GM23248 (cell line): ENCODE measurements around the gene BCAR3. TPM values are rescaled to one million over a fixed set of nuclear protein-coding genes. Genes with fewer than 3 reads are reported as not detected.

Source experiments
- DNase-seq: peaks from one replicate; pipeline ENCODE4 v3.0.0-alpha.2; 2015
- H2AFZ ChIP-seq: fragments of 200-600 bp; sonication (generic); 2 replicates; pipeline ENCODE4 v1.6.1; 2016; ENCODE audit warnings: antibody characterized with exemption
- H3F3A ChIP-seq: fragments of 200-600 bp; sonication (generic); 2 replicates; pipeline ENCODE4 v1.6.1; 2016; ENCODE audit warnings: mild to moderate bottlenecking, antibody characterized with exemption, mixed run types; ENCODE audit not compliant: insufficient read depth
- H3K27ac ChIP-seq: fragments of 200-600 bp; sonication (generic); 2 replicates; pipeline ENCODE4 v1.5.1; 2016; ENCODE audit warnings: mild to moderate bottlenecking
- H3K27me3 ChIP-seq: fragments of 200-600 bp; sonication (generic); replicated peaks from 2 replicates; pipeline ENCODE4 v1.6.1; 2016; ENCODE audit warnings: mild to moderate bottlenecking; ENCODE audit not compliant: insufficient read depth
- H3K36me3 ChIP-seq: fragments of 200-600 bp; sonication (generic); 2 replicates; pipeline ENCODE4 v1.6.1; 2016; ENCODE audit warnings: low read depth, mild to moderate bottlenecking
- H3K4me1 ChIP-seq: fragments of 200-600 bp; sonication (generic); 2 replicates; pipeline ENCODE4 v1.6.1; 2016; ENCODE audit warnings: mild to moderate bottlenecking; ENCODE audit not compliant: insufficient read depth
- H3K4me2 ChIP-seq: fragments of 200-600 bp; sonication (generic); one replicate; pipeline ENCODE4 v1.6.1; 2016; ENCODE audit warnings: mild to moderate bottlenecking; ENCODE audit not compliant: unreplicated experiment
- H3K4me3 ChIP-seq: fragments of 200-600 bp; sonication (generic); 2 replicates; pipeline ENCODE4 v1.5.1; 2016; ENCODE audit warnings: mild to moderate bottlenecking
- H3K79me2 ChIP-seq: fragments of 200-600 bp; sonication (generic); 2 replicates; pipeline ENCODE4 v1.6.1; 2016; ENCODE audit warnings: mild to moderate bottlenecking; ENCODE audit not compliant: insufficient read depth
- H3K9ac ChIP-seq: fragments of 200-600 bp; sonication (generic); 2 replicates; pipeline ENCODE4 v1.6.1; 2016; ENCODE audit warnings: mild to moderate bottlenecking
- H3K9me2 ChIP-seq: fragments of 200-600 bp; sonication (generic); 2 replicates; pipeline ENCODE4 v1.6.1; 2016; ENCODE audit warnings: mixed run types, mild to moderate bottlenecking, moderate library complexity; ENCODE audit not compliant: insufficient read depth
- H3K9me3 ChIP-seq: fragments of 200-600 bp; sonication (generic); one replicate; pipeline ENCODE4 v1.6.1; 2017; ENCODE audit warnings: low read depth
- H4K20me1 ChIP-seq: fragments of 200-600 bp; sonication (generic); 2 replicates; pipeline ENCODE4 v1.6.0; 2016; ENCODE audit not compliant: insufficient read depth
- EZH2 ChIP-seq: fragments of 200-600 bp; sonication (generic); IDR thresholded peaks from 2 replicates; pipeline ENCODE4 v1.6.1; 2018; ENCODE audit warnings: antibody characterized with exemption, mild to moderate bottlenecking; ENCODE audit not compliant: insufficient read depth, poor library complexity, severe bottlenecking
- EZH2phosphoT487 ChIP-seq: fragments of 200-600 bp; sonication (generic); IDR thresholded peaks from 2 replicates; pipeline ENCODE4 v1.6.1; 2018; ENCODE audit warnings: antibody characterized with exemption, moderate library complexity, mild to moderate bottlenecking, low read depth; ENCODE audit not compliant: insufficient read depth
- WGBS, 2 experiments: methylation state at CpG; one replicate each; pipeline ENCODE4 v1.1.6; 2015 to 2017; ENCODE audit warnings: low lambda C conversion rate in 2 of 2, low coverage in 1 of 2; ENCODE audit errors: missing lambda C conversion rate in 2 of 2; 5-methylcytosine and 5-hydroxymethylcytosine counted together
- in situ Hi-C: fragments of 300-500 bp; cut with MboI; formaldehyde crosslinking; loops from 2 replicates; pipeline ENCODE4 v1.15.0; 2020
- polyA plus RNA-seq: library from polyadenylated mRNA; unstranded; fragments of >200 nt; fragmentation: Nextera tagmentation; extraction: Ambion mirVana; gene quantifications from 2 replicates; pipeline ENCODE4 v1.2.1, GENCODE V29; 2016
- total RNA-seq: library from RNA; depleted of rRNA; stranded (reverse); fragments of >200 nt; shearing (Covaris generic); gene quantifications from 2 replicates; pipeline ENCODE4 v1.2.3, GENCODE V29; 2014; rRNA removed

The BCAR3 gene
- total RNA-seq (79.5 and 83.2 TPM in 2 replicates), polyA plus RNA-seq (62.2 and 65.1 TPM in 2 replicates)

- Histone ChIP-seq H3K9me2 (no peaks in the 10 kb centered on the region), H3K36me3 (peaks cover 19% of the 10 kb centered on the region), H3K27ac (peak within 1 kb of the TSS; percentile 92), H3K79me2 (peaks cover 69% of the 10 kb centered on the region), H3K27me3 (no peaks in the 10 kb centered on the region), H3K4me2 (peak within 1 kb of the TSS; percentile 99), H3F3A (peaks cover 61% of the 10 kb centered on the region), H3K4me3 (peak within 1 kb of the TSS; percentile 88), H2AFZ (peak within 1 kb of the TSS; percentile 86), H3K9me3 (no peaks in the 10 kb centered on the region), H3K9ac (peak within 1 kb of the TSS; percentile 95), H4K20me1 (peaks cover 13% of the 10 kb centered on the region), H3K4me1 (peaks cover 45% of the 10 kb centered on the region)
- in situ Hi-C loops: no loop called here
- TF ChIP-seq EZH2 (no peak), EZH2phosphoT487 (no peak)
- DNase-seq: peak; percentile 87
- 1% methylated on average over 79 to 93 of the region's 105 CpGs for WGBS, 2 experiments
These were observed at the start of gene BCAR3 for GRCh38 chr1:93681101-93681988. TSS of gene BCAR3 (minus strand) at chr1:93681837. CDS start at chr1:93674930, 6,907 bp downstream.

DNA sequence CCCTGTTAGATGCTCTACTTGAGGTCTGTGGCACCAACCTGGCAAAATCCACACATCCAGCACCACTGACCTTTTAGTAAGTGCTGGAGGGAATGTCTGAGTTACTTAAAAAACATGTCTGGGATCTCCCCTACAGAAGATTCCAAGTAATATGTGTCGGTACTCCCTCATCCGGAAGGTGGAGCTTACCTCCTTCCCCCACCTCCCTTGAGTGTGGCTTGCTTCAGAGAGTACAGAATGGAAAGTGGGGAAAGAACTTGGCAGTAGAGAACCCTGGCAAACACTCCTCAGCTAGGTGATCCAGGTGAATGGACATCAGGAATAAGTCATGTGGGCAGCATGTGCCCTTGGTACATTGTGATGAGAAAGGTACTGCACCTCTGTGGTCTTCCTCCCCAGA, 49.0 kb upstream of the BCAR3 start:
- Histone ChIP-seq H3K9ac (no peak overlapping the region), H3K79me2 (no peaks in the 10 kb centered on the region), H3K4me1 (peaks cover 10% of the 10 kb centered on the region), H3K27me3 (no peaks in the 10 kb centered on the region), H3F3A (peaks cover 11% of the 10 kb centered on the region), H3K9me3 (no peaks in the 10 kb centered on the region), H3K9me2 (no peaks in the 10 kb centered on the region), H4K20me1 (no peaks in the 10 kb centered on the region), H3K36me3 (no peaks in the 10 kb centered on the region), H3K4me2 (no peak overlapping the region), H3K4me3 (no peak overlapping the region), H2AFZ (no peak overlapping the region), H3K27ac (no peak overlapping the region)
- TF ChIP-seq EZH2 (no peak), EZH2phosphoT487 (no peak)
- 95 to 97% methylated on average over 2 of the region's 2 CpGs for WGBS, 2 experiments
- in situ Hi-C loops: no loop called here
- DNase-seq: no peak

DNA sequence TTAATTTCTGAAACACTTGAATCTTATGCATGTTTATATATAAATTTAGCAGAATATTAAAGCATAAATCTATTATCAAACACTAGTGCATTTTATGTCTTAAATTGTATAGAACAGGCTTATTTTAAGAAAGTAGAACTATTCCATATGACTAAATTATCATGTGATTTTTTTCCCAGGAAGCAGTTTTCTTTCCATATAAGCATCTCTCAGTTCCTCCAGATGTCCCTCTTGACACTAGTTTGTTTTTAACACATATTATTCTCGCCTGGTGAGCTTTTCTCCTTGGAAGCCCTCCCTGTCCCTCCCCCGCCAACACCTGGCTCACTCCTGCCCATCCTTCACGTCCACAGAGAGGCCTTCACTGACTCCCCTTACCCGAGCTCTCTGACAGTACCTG, 48.3 kb upstream of the BCAR3 start:
- peaks cover 4% of the 10 kb centered on the region for H3F3A ChIP-seq
- no peaks in the 10 kb centered on the region for H3K36me3 ChIP-seq
- H2AFZ ChIP-seq: no peak overlapping the region
- WGBS, 2 experiments: 97 to 98% methylated on average over 4 of the region's 4 CpGs
- H3K4me2 ChIP-seq: no peak overlapping the region
- H3K4me1 ChIP-seq: peaks cover 3% of the 10 kb centered on the region
- H3K9ac ChIP-seq: no peak overlapping the region
- H3K4me3 ChIP-seq: no peak overlapping the region
- in situ Hi-C loops: no loop called here
- no peaks in the 10 kb centered on the region for H4K20me1 ChIP-seq
- TF ChIP-seq EZH2 (no peak), EZH2phosphoT487 (no peak)
- no peaks in the 10 kb centered on the region for H3K79me2 ChIP-seq
- DNase-seq: no peak
- H3K9me2 ChIP-seq: no peaks in the 10 kb centered on the region
- no peak overlapping the region for H3K27ac ChIP-seq
- H3K27me3 ChIP-seq: no peaks in the 10 kb centered on the region
- H3K9me3 ChIP-seq: no peaks in the 10 kb centered on the region

DNA sequence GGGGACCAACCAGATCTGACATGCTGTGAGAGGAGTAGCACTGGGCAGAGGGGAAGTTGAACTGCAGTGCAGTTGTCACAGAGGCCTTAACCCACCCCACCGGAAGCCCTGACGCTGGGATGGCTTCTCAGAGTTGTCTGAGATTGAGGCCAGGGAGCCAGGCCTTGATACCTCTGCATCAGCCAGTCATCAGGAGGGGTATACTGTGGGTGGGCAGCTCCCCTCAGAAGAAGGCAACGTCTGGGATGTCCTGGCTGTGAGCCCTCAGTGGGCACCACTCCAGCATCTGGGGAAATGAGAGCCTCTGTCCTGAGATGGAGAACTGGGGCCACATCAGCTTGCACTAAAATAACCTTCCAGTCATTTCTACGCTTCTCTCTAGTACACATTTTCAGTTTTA, 47.9 kb upstream of the BCAR3 start:
- Histone ChIP-seq H3K9ac (no peak overlapping the region), H3K27me3 (no peaks in the 10 kb centered on the region), H3K27ac (no peak overlapping the region), H3K9me3 (no peaks in the 10 kb centered on the region), H2AFZ (no peak overlapping the region), H3K4me1 (no peaks in the 10 kb centered on the region), H3K36me3 (no peaks in the 10 kb centered on the region), H3F3A (0 out of 2 replicates have a peak, but pooled peaks cover under 1% of the 10 kb centered on the region), H3K79me2 (no peaks in the 10 kb centered on the region), H3K4me2 (no peak overlapping the region), H3K9me2 (no peaks in the 10 kb centered on the region), H3K4me3 (no peak overlapping the region), H4K20me1 (no peaks in the 10 kb centered on the region)
- TF ChIP-seq EZH2: no peak
- no peak for TF ChIP-seq EZH2phosphoT487
- in situ Hi-C loops: no loop called here
- DNase-seq: no peak
- 73 to 75% methylated on average over 4 of the region's 4 CpGs for WGBS, 2 experiments
